ENCODE measurements around the gene SEC61B.
A peak's percentile ranks its signal among the peaks of the same experiment; 100 is the strongest.

The SEC61B gene

DNA sequence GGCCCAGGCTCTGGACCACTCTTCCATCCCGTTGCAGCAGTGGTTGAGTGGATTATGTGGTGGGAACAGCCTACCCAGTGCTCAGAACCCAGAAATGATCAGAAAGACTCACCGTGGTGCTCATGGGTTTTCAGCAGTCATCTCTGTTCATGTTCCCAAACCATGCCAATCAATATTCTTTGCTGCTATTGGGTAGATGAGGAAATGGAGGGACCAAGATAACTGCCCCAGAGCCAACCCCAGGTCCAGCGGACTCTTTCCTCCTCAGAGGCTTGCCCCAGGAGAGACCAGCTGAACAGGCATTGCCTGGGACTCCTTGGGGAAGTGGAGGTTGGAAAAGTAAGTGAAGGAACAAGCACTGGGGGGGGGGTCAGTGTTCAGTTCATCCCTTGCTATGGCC is 38.5 kb upstream of the SEC61B start:
- Histone ChIP-seq H3K36me3 (ENCODE audit: insufficient read depth, low read length) (no peaks in the 10 kb centered on the region), H3K9me3 (ENCODE audit: low read length) (no peaks in the 10 kb centered on the region), H3K27ac (ENCODE audit: low read depth, low read length) (no peak overlapping the region), H3K4me1 (ENCODE audit: insufficient read depth, low read length) (peaks cover 6% of the 10 kb centered on the region), H3K27me3 (ENCODE audit: control insufficient read depth in 1 of 2, insufficient read depth in 2 of 2, low read length in 2 of 2) (no peaks in the 10 kb centered on the region), H3K4me3 (ENCODE audit: low read depth in 1 of 2, low read length in 2 of 2) (no peak overlapping the region), H3K9ac (ENCODE audit: low read length) (no peak overlapping the region)

- no peaks in the 10 kb centered on the region for H3K9me3 ChIP-seq (ENCODE audit: low read length)
- no peak overlapping the region for H3K9ac ChIP-seq (ENCODE audit: low read length)
- peaks cover 6% of the 10 kb centered on the region for H3K4me1 ChIP-seq (ENCODE audit: insufficient read depth, low read length)
- no peaks in the 10 kb centered on the region for H3K36me3 ChIP-seq (ENCODE audit: insufficient read depth, low read length)
- H3K27ac ChIP-seq (ENCODE audit: low read depth, low read length): no peak overlapping the region
- H3K4me3 ChIP-seq (ENCODE audit: low read depth in 1 of 2, low read length in 2 of 2): no peak overlapping the region
- no peaks in the 10 kb centered on the region for H3K27me3 ChIP-seq (ENCODE audit: control insufficient read depth in 1 of 2, insufficient read depth in 2 of 2, low read length in 2 of 2)
These were observed 38.0 kb upstream of the SEC61B start for GRCh38 chr9:99184110-99184474.

- H3K4me1 ChIP-seq (ENCODE audit: insufficient read depth, low read length): peaks cover 6% of the 10 kb centered on the region
- no peaks in the 10 kb centered on the region for H3K36me3 ChIP-seq (ENCODE audit: insufficient read depth, low read length)
- H3K4me3 ChIP-seq (ENCODE audit: low read depth in 1 of 2, low read length in 2 of 2): peak overlapping the region; percentile 38 to 57
- no peak overlapping the region for H3K9ac ChIP-seq (ENCODE audit: low read length)
- no peaks in the 10 kb centered on the region for H3K9me3 ChIP-seq (ENCODE audit: low read length)
- no peaks in the 10 kb centered on the region for H3K27me3 ChIP-seq (ENCODE audit: control insufficient read depth in 1 of 2, insufficient read depth in 2 of 2, low read length in 2 of 2)
- peak overlapping the region; percentile 23 for H3K27ac ChIP-seq (ENCODE audit: low read depth, low read length)
These were observed 37.4 kb upstream of the SEC61B start for GRCh38 chr9:99184475-99185347.

DNA sequence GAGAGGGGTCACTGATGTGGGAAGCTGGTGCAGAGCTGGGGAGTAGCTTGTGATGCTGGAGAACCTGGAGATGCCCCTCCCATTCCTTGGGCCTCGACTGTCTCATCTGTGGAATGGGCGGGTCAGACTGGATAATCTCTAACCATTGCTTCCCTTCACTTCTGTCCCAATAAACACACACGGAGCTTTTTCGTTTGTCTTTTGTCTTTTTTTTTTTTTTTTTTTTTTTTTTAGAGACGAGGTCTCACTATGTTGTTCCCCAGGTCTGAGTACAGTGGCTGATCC is 36.8 kb upstream of the SEC61B start:
- Histone ChIP-seq H3K9ac (ENCODE audit: low read length) (no peak overlapping the region), H3K27me3 (ENCODE audit: control insufficient read depth in 1 of 2, insufficient read depth in 2 of 2, low read length in 2 of 2) (no peaks in the 10 kb centered on the region), H3K9me3 (ENCODE audit: low read length) (no peaks in the 10 kb centered on the region), H3K4me1 (ENCODE audit: insufficient read depth, low read length) (peaks cover 6% of the 10 kb centered on the region), H3K36me3 (ENCODE audit: insufficient read depth, low read length) (no peaks in the 10 kb centered on the region), H3K4me3 (ENCODE audit: low read depth in 1 of 2, low read length in 2 of 2) (peak overlapping the region in 1 of 2 donors; percentile 57), H3K27ac (ENCODE audit: low read depth, low read length) (no peak overlapping the region)

GRCh38 chr9:99185934-99186333 is 36.1 kb upstream of the SEC61B start:
- no peak overlapping the region for H3K4me3 ChIP-seq (ENCODE audit: low read depth in 1 of 2, low read length in 2 of 2)
- H3K27me3 ChIP-seq (ENCODE audit: control insufficient read depth in 1 of 2, insufficient read depth in 2 of 2, low read length in 2 of 2): no peaks in the 10 kb centered on the region
- no peaks in the 10 kb centered on the region for H3K9me3 ChIP-seq (ENCODE audit: low read length)
- no peaks in the 10 kb centered on the region for H3K36me3 ChIP-seq (ENCODE audit: insufficient read depth, low read length)
- no peak overlapping the region for H3K9ac ChIP-seq (ENCODE audit: low read length)
- peaks cover 6% of the 10 kb centered on the region for H3K4me1 ChIP-seq (ENCODE audit: insufficient read depth, low read length)
- no peak overlapping the region for H3K27ac ChIP-seq (ENCODE audit: low read depth, low read length)

GRCh38 chr9:99187311-99187710 is 34.8 kb upstream of the SEC61B start:
- Histone ChIP-seq H3K4me3 (ENCODE audit: low read depth in 1 of 2, low read length in 2 of 2) (no peak overlapping the region), H3K9me3 (ENCODE audit: low read length) (no peaks in the 10 kb centered on the region), H3K27me3 (ENCODE audit: control insufficient read depth in 1 of 2, insufficient read depth in 2 of 2, low read length in 2 of 2) (no peaks in the 10 kb centered on the region), H3K36me3 (ENCODE audit: insufficient read depth, low read length) (no peaks in the 10 kb centered on the region), H3K27ac (ENCODE audit: low read depth, low read length) (no peak overlapping the region), H3K9ac (ENCODE audit: low read length) (no peak overlapping the region), H3K4me1 (ENCODE audit: insufficient read depth, low read length) (peaks cover 6% of the 10 kb centered on the region)

DNA sequence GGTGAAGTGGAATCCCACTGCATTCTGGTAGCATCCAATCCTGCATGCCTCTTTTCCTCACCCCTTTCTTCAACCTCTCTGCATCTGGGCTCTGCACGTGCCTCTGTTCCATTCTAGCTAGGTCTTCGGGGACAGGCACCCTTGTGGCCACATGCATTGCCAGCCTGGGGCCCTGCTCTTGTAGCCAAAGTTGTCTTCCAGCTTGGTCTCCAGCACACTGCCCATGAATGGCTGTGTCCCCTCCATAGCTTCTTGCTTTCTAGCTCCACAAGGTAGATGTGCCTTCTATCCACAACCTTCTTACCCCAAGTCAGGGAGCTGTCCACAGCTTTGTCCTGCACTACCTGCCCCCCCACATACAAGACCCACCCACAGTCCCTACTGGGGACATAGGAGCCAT is 32.9 kb upstream of the SEC61B start:
- Histone ChIP-seq H3K4me1 (ENCODE audit: insufficient read depth, low read length) (peaks cover 6% of the 10 kb centered on the region), H3K9ac (ENCODE audit: low read length) (no peak overlapping the region), H3K9me3 (ENCODE audit: low read length) (no peaks in the 10 kb centered on the region), H3K36me3 (ENCODE audit: insufficient read depth, low read length) (no peaks in the 10 kb centered on the region), H3K27ac (ENCODE audit: low read depth, low read length) (no peak overlapping the region), H3K27me3 (ENCODE audit: control insufficient read depth in 1 of 2, insufficient read depth in 2 of 2, low read length in 2 of 2) (no peaks in the 10 kb centered on the region), H3K4me3 (ENCODE audit: low read depth in 1 of 2, low read length in 2 of 2) (no peak overlapping the region)

GRCh38 chr9:99189887-99190596 is 32.0 kb upstream of the SEC61B start:
- Histone ChIP-seq H3K4me3 (ENCODE audit: low read depth in 1 of 2, low read length in 2 of 2) (no peak overlapping the region), H3K27me3 (ENCODE audit: control insufficient read depth in 1 of 2, insufficient read depth in 2 of 2, low read length in 2 of 2) (no peaks in the 10 kb centered on the region), H3K9me3 (ENCODE audit: low read length) (no peaks in the 10 kb centered on the region), H3K27ac (ENCODE audit: low read depth, low read length) (no peak overlapping the region), H3K36me3 (ENCODE audit: insufficient read depth, low read length) (no peaks in the 10 kb centered on the region), H3K4me1 (ENCODE audit: insufficient read depth, low read length) (peaks cover under 1% of the 10 kb centered on the region), H3K9ac (ENCODE audit: low read length) (no peak overlapping the region)

DNA sequence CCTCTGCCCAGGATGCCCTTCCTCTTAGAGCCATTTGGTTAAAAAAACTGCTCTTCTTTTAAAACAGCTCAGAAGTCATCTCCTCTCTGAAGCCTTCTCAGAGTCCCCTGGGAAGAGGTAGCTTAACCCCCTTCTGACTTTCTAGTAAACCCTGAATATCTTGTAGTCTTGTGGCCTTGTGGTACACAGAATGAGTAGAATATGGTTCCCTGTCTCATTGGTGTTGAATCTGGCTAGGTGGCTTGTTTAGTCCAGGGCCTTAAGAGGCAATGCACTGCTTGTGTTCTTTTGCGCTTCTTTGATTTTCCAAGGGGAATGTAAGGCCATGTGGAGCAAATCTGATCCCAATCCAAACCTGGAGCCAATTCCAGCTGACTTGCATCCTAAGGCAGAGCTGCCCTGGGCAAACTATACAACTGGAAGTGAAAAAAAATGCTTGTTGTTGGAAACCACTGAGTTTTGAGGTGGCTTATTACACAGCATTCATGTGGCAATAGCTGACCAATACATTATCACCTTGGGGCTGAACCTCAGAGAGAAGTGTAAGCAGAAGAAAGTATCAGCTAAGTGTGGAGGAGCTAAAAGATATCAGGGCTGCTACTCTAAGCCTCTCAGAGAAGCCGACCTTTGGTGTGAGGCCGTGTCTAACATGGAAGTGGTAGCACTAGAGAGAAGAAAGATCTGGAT is 31.3 kb upstream of the SEC61B start:
- Histone ChIP-seq H3K27me3 (ENCODE audit: control insufficient read depth in 1 of 2, insufficient read depth in 2 of 2, low read length in 2 of 2) (no peaks in the 10 kb centered on the region), H3K36me3 (ENCODE audit: insufficient read depth, low read length) (no peaks in the 10 kb centered on the region), H3K9me3 (ENCODE audit: low read length) (no peaks in the 10 kb centered on the region), H3K27ac (ENCODE audit: low read depth, low read length) (no peak overlapping the region), H3K4me1 (ENCODE audit: insufficient read depth, low read length) (no peaks in the 10 kb centered on the region), H3K4me3 (ENCODE audit: low read depth in 1 of 2, low read length in 2 of 2) (no peak overlapping the region), H3K9ac (ENCODE audit: low read length) (no peak overlapping the region)

DNA sequence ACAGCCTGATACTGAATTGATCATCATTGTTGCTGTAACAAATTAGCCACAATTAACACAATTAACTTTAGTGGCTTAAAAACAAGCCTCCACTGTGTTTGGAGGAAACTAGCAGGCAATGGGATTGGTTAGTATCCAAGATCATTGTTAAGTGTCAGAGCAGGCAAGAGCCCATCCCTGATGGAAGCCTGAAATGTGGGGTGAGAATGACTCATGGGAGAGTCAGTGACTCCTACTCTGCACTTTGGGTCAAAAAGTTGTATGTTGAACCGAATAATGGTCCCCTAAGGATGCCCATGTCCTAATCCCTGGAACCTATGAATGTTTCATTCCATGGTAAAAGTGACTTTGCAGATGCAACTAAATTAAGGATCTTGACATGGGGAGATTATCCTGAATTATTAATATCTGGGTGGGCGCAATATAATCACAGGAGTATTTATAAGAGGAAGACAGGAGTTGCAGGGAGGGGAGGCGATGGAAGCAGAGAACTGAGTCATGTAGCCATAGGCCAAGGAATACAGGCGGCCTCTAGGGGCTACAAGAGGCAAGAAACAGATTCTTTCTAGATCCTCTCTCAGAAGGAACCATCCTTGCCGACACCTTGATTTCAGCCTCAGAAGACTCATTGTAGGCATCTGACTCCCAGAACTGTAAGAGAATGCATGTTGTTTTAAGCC is 29.2 kb upstream of the SEC61B start:
- H3K4me1 ChIP-seq (ENCODE audit: insufficient read depth, low read length): no peaks in the 10 kb centered on the region
- no peaks in the 10 kb centered on the region for H3K27me3 ChIP-seq (ENCODE audit: control insufficient read depth in 1 of 2, insufficient read depth in 2 of 2, low read length in 2 of 2)
- H3K9ac ChIP-seq (ENCODE audit: low read length): no peak overlapping the region
- H3K27ac ChIP-seq (ENCODE audit: low read depth, low read length): no peak overlapping the region
- H3K4me3 ChIP-seq (ENCODE audit: low read depth in 1 of 2, low read length in 2 of 2): no peak overlapping the region
- H3K9me3 ChIP-seq (ENCODE audit: low read length): no peaks in the 10 kb centered on the region
- no peaks in the 10 kb centered on the region for H3K36me3 ChIP-seq (ENCODE audit: insufficient read depth, low read length)

DNA sequence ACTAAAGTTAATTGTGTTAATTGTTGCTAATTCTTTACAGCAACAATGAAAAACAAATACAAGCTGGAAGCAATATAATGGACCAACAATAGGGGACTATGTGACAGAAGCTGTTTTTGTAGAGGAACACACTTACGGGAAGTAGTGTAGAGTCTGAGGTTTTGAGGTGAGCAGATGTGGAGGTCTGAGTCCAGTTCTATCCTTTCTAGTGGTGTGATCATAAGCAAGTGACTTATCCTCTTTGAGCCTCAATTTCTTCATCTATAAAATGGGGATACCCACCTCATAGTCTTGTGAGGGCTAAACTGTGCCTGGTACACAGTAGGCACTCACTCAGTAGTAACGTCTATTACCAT is 28.6 kb upstream of the SEC61B start:
- Histone ChIP-seq H3K4me3 (ENCODE audit: low read depth in 1 of 2, low read length in 2 of 2) (no peak overlapping the region), H3K27me3 (ENCODE audit: control insufficient read depth in 1 of 2, insufficient read depth in 2 of 2, low read length in 2 of 2) (no peaks in the 10 kb centered on the region), H3K4me1 (ENCODE audit: insufficient read depth, low read length) (no peaks in the 10 kb centered on the region), H3K9ac (ENCODE audit: low read length) (no peak overlapping the region), H3K36me3 (ENCODE audit: insufficient read depth, low read length) (no peaks in the 10 kb centered on the region), H3K27ac (ENCODE audit: low read depth, low read length) (no peak overlapping the region), H3K9me3 (ENCODE audit: low read length) (no peaks in the 10 kb centered on the region)
